AG09309 (cell line): ENCODE measurements around the gene DCLRE1A.
"Not testable (repeated sequence)": the region's sequence is repeated elsewhere in the genome, so short reads cannot be mapped to it uniquely, and the experiment has no call there.

Experiments
- DNase-seq: peaks from one replicate; pipeline ENCODE4 v3.0.0-alpha.2; 2010; ENCODE audit warnings: low read depth
- H3K4me3 ChIP-seq: 2 replicates; pipeline ENCODE4 v1.5.1; 2011; ENCODE audit warnings: mild to moderate bottlenecking, low read depth, low read length, moderate library complexity; ENCODE audit not compliant: control insufficient read depth
- CTCF ChIP-seq: IDR thresholded peaks from 2 replicates; pipeline ENCODE4 v1.5.1; 2011; ENCODE audit warnings: mild to moderate bottlenecking, low read depth, low read length, inconsistent platforms; ENCODE audit not compliant: insufficient read depth, control insufficient read depth; ENCODE audit errors: missing control alignments

Gene DCLRE1A

GRCh38 chr10:113823389-113823788, 30.5 kb downstream of the DCLRE1A start:
- TF ChIP-seq CTCF: no peak
- no peak overlapping the region for H3K4me3 ChIP-seq
- DNase-seq: no peak

GRCh38 chr10:113822174-113822573, 31.7 kb downstream of the DCLRE1A start:
- no peak overlapping the region for H3K4me3 ChIP-seq
- no peak for DNase-seq
- TF ChIP-seq CTCF: no peak

GRCh38 chr10:113821306-113821705, 32.6 kb downstream of the DCLRE1A start:
- H3K4me3 ChIP-seq, DNase-seq: not testable (repeated sequence)

GRCh38 chr10:113820507-113820906, 33.4 kb downstream of the DCLRE1A start:
- no peak overlapping the region for H3K4me3 ChIP-seq
- TF ChIP-seq CTCF: no peak
- DNase-seq: no peak

GRCh38 chr10:113819989-113820388, 33.9 kb downstream of the DCLRE1A start:
- TF ChIP-seq CTCF: no peak
- no peak overlapping the region for H3K4me3 ChIP-seq
- no peak for DNase-seq

GRCh38 chr10:113814700-113815099, 39.2 kb downstream of the DCLRE1A start:
- not testable (repeated sequence) for H3K4me3 ChIP-seq

GRCh38 chr10:113808168-113808567, 45.7 kb downstream of the DCLRE1A start:
- H3K4me3 ChIP-seq: no peak overlapping the region
- DNase-seq: no peak
- no peak for TF ChIP-seq CTCF

More at GRCh38 chr10:113814700-113815099, 39.2 kb downstream of the DCLRE1A start:
- not testable (repeated sequence) for DNase-seq

GRCh38 chr10:113806503-113806902, 47.4 kb downstream of the DCLRE1A start:
- TF ChIP-seq CTCF: no peak
- no peak overlapping the region for H3K4me3 ChIP-seq
- no peak for DNase-seq
